GM19023 (cell line): ENCODE measurements around the gene ODAPH.
"Not testable (repeated sequence)": the region's sequence is repeated elsewhere in the genome, so short reads cannot be mapped to it uniquely, and the experiment has no call there.

Experiments used
- ATAC-seq: cut with Tn5 transposase; IDR thresholded peaks from one replicate; pipeline ENCODE4 v1.9.1; 2021; ENCODE audit warnings: mild to moderate bottlenecking, moderate library complexity; ENCODE audit not compliant: unreplicated experiment

Gene ODAPH

GRCh38 chr4:75555294-75556164 is at the start of gene ODAPH:
Gene ODAPH (plus strand): TSS chr4:75556066. CDS start chr4:75556083, 17 bp downstream.
- peak; percentile 98 for ATAC-seq

GRCh38 chr4:75509592-75509991 is 46.3 kb upstream of the ODAPH start:
- not testable (repeated sequence) for ATAC-seq

GRCh38 chr4:75511841-75512240 is 44.0 kb upstream of the ODAPH start:
- ATAC-seq: no peak

GRCh38 chr4:75512386-75513211 is 43.3 kb upstream of the ODAPH start:
- no peak for ATAC-seq

- no peak for ATAC-seq
Measured at GRCh38 chr4:75513526-75514130, 42.2 kb upstream of the ODAPH start.

- peak; percentile 95 for ATAC-seq
Measured at GRCh38 chr4:75514131-75514948, 41.5 kb upstream of the ODAPH start, which contains the start of the genes RCHY1 and THAP6. Gene RCHY1 (minus strand): TSS chr4:75514403. CDS start chr4:75514286, 117 bp downstream. Gene THAP6 (plus strand): TSS chr4:75514473. CDS start chr4:75515453, 980 bp downstream.

GRCh38 chr4:75514949-75515612 is 40.8 kb upstream of the ODAPH start:
- ATAC-seq: peak; percentile 0

GRCh38 chr4:75516144-75516543 is 39.7 kb upstream of the ODAPH start:
- ATAC-seq: no peak

GRCh38 chr4:75519452-75519851 is 36.4 kb upstream of the ODAPH start:
- ATAC-seq: not testable (repeated sequence)

- ATAC-seq: no peak
Measured at GRCh38 chr4:75525086-75525485, 30.8 kb upstream of the ODAPH start.

GRCh38 chr4:75525910-75526309 is 30.0 kb upstream of the ODAPH start:
- no peak for ATAC-seq

GRCh38 chr4:75527482-75527881 is 28.4 kb upstream of the ODAPH start:
- ATAC-seq: no peak

GRCh38 chr4:75530556-75531322 is 25.1 kb upstream of the ODAPH start:
- no peak for ATAC-seq

GRCh38 chr4:75531536-75532143 is 24.2 kb upstream of the ODAPH start:
- not testable (repeated sequence) for ATAC-seq

GRCh38 chr4:75533339-75533887 is 22.5 kb upstream of the ODAPH start:
- not testable (repeated sequence) for ATAC-seq

- ATAC-seq: not testable (repeated sequence)
Measured at GRCh38 chr4:75533926-75534325, 21.9 kb upstream of the ODAPH start.

- not testable (repeated sequence) for ATAC-seq
Measured at GRCh38 chr4:75537308-75537707, 18.6 kb upstream of the ODAPH start.

- no peak for ATAC-seq
Measured at GRCh38 chr4:75542824-75543223, 13.0 kb upstream of the ODAPH start.
